Measurements from ENCODE around the gene DOLPP1. TPM values are rescaled to one million over a fixed set of nuclear protein-coding genes. Genes with fewer than 3 reads are reported as not detected.
A peak's percentile ranks its signal among the peaks of the same experiment; 100 is the strongest.

Gene DOLPP1
- total and polyA plus RNA-seq, 4 donors = 7.0 to 17.6 (median 10.0) TPM

DNA sequence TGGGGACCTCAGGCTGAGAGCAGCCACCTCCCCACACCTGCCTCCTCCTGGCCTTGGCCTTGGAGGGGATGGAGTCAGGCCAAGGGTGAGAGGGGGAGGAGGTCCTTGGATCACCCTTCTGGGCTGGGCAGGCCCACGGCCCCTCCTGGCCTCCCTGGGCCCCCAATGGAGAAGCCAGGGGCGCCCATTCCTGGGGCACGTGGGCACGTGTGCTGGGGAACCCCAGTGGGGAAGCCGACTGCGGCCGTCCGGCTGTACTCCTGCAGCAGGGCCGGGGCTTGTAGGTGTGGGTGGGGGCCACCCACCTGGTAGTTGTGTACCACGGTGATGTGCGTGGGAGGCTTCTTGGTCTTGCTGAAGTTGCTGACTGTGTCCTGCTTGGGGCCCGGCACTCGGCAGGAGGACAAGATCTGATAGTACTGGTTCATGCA is 21.2 kb downstream of the DOLPP1 start:
- Histone ChIP-seq H3K27me3 (ENCODE audit: control insufficient read depth in 3 of 3, insufficient read depth in 3 of 3, low read length in 2 of 3) (no peaks in the 10 kb centered on the region), H3K4me3 (no peak overlapping the region), H3K36me3 (ENCODE audit: control insufficient read depth in 4 of 4, insufficient read depth in 4 of 4, low read length in 4 of 4) (peaks cover 0 to 16% (median 0%) of the 10 kb centered on the region in 4 donors), H3K9me3 (ENCODE audit: control insufficient read depth in 4 of 4, insufficient read depth in 3 of 4, low read length in 3 of 4) (no peaks in the 10 kb centered on the region), H3K4me1 (ENCODE audit: control insufficient read depth in 5 of 5, insufficient read depth in 5 of 5, low read length in 5 of 5) (no peaks in the 10 kb centered on the region), H3K9ac (ENCODE audit: insufficient read depth in 1 of 2, low read length in 2 of 2) (no peak overlapping the region), H3K27ac (ENCODE audit: low read depth in 1 of 2, low read length in 1 of 2) (no peak overlapping the region)
- WGBS, 2 donors = 92 to 95% methylated on average over 12 to 13 of the region's 13 CpGs
- ATAC-seq (ENCODE audit: insufficient read depth, low FRiP score) (no peak), DNase-seq (no peak)
- TF ChIP-seq, protein P1, sequence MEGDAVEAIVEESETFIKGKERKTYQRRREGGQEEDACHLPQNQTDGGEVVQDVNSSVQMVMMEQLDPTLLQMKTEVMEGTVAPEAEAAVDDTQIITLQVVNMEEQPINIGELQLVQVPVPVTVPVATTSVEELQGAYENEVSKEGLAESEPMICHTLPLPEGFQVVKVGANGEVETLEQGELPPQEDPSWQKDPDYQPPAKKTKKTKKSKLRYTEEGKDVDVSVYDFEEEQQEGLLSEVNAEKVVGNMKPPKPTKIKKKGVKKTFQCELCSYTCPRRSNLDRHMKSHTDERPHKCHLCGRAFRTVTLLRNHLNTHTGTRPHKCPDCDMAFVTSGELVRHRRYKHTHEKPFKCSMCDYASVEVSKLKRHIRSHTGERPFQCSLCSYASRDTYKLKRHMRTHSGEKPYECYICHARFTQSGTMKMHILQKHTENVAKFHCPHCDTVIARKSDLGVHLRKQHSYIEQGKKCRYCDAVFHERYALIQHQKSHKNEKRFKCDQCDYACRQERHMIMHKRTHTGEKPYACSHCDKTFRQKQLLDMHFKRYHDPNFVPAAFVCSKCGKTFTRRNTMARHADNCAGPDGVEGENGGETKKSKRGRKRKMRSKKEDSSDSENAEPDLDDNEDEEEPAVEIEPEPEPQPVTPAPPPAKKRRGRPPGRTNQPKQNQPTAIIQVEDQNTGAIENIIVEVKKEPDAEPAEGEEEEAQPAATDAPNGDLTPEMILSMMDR (IDR thresholded peaks at IDR 0.05; ENCODE audit: control extremely low read depth, extremely low read depth) = no peak

- H3K27me3 ChIP-seq (ENCODE audit: control insufficient read depth in 3 of 3, insufficient read depth in 3 of 3, low read length in 2 of 3) = no peaks in the 10 kb centered on the region
- H3K9ac ChIP-seq (ENCODE audit: insufficient read depth in 1 of 2, low read length in 2 of 2) = no peak overlapping the region
- WGBS, 2 donors = 63 to 64% methylated on average over 12 to 14 of the region's 14 CpGs
- no peaks in the 10 kb centered on the region for H3K9me3 ChIP-seq (ENCODE audit: control insufficient read depth in 4 of 4, insufficient read depth in 3 of 4, low read length in 3 of 4)
- TF ChIP-seq, protein P1 (IDR thresholded peaks at IDR 0.05; ENCODE audit: control extremely low read depth, extremely low read depth) = no peak
- ATAC-seq (ENCODE audit: insufficient read depth, low FRiP score) (peak; percentile 42), DNase-seq (peak; percentile 20 to 38 (median 21))
- H3K4me3 ChIP-seq = no peak overlapping the region
- H3K27ac ChIP-seq (ENCODE audit: low read depth in 1 of 2, low read length in 1 of 2) = no peak overlapping the region
- peaks cover 0 to 15% (median 1%) of the 10 kb centered on the region in 4 donors for H3K36me3 ChIP-seq (ENCODE audit: control insufficient read depth in 4 of 4, insufficient read depth in 4 of 4, low read length in 4 of 4)
- no peaks in the 10 kb centered on the region for H3K4me1 ChIP-seq (ENCODE audit: control insufficient read depth in 5 of 5, insufficient read depth in 5 of 5, low read length in 5 of 5)
These were observed 22.1 kb downstream of the DOLPP1 start for GRCh38 chr9:129102791-129103594.

- H3K36me3 ChIP-seq (ENCODE audit: control insufficient read depth in 4 of 4, insufficient read depth in 4 of 4, low read length in 4 of 4) = peaks cover 0 to 11% (median 1%) of the 10 kb centered on the region in 4 donors
- TF ChIP-seq, protein P1 (IDR thresholded peaks at IDR 0.05; ENCODE audit: control extremely low read depth, extremely low read depth) = no peak
- DNase-seq (no peak), ATAC-seq (ENCODE audit: insufficient read depth, low FRiP score) (no peak)
- WGBS, 2 donors = 95% methylated on average over 4 of the region's 4 CpGs
- H3K9ac ChIP-seq (ENCODE audit: insufficient read depth in 1 of 2, low read length in 2 of 2) = no peak overlapping the region
- H3K27ac ChIP-seq (ENCODE audit: low read depth in 1 of 2, low read length in 1 of 2) = no peak overlapping the region
- no peaks in the 10 kb centered on the region for H3K9me3 ChIP-seq (ENCODE audit: control insufficient read depth in 4 of 4, insufficient read depth in 3 of 4, low read length in 3 of 4)
- no peaks in the 10 kb centered on the region for H3K27me3 ChIP-seq (ENCODE audit: control insufficient read depth in 3 of 3, insufficient read depth in 3 of 3, low read length in 2 of 3)
- H3K4me3 ChIP-seq = no peak overlapping the region
- H3K4me1 ChIP-seq (ENCODE audit: control insufficient read depth in 5 of 5, insufficient read depth in 5 of 5, low read length in 5 of 5) = no peaks in the 10 kb centered on the region
These were observed 22.7 kb downstream of the DOLPP1 start for GRCh38 chr9:129103595-129103965.
